NCI-H524 treated with DMSO at 0.1 percent for 48 hours (cell line): ENCODE data around the gene SLC29A1.
A peak's percentile ranks its signal among the peaks of the same experiment; 100 is the strongest.
"Not testable (repeated sequence)": the region's sequence is repeated elsewhere in the genome, so short reads cannot be mapped to it uniquely, and the experiment has no call there.

Experiments
- DNase-seq: peaks from one replicate; lab custom pipeline; 2025; lab: John Stamatoyannopoulos, UW

Gene SLC29A1

GRCh38 chr6:44194326-44194725 is 29.1 kb upstream of the SLC29A1 start:
- no peak for DNase-seq

DNA sequence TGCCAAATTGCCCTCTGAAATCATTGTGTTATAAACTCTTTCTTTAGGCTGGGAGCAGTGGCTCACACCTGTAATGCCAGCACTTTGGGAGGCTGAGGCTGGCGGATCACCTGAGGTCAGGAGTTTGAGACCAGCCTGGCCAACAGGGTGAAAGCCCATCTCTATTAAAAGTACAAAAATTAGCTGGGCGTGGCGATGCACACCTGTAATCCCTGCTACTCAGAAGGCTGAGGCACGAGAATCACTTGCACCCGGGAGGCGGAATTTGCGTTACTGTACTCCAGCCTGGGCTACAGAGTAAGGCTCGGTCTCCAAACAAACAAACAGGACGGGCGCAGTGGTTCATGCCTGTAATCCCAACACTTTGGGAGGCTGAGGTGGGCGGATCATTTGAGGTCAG is 27.0 kb upstream of the SLC29A1 start:
- not testable (repeated sequence) for DNase-seq

- DNase-seq, result no peak
Measured at GRCh38 chr6:44198684-44199083, 24.7 kb upstream of the SLC29A1 start.

DNA sequence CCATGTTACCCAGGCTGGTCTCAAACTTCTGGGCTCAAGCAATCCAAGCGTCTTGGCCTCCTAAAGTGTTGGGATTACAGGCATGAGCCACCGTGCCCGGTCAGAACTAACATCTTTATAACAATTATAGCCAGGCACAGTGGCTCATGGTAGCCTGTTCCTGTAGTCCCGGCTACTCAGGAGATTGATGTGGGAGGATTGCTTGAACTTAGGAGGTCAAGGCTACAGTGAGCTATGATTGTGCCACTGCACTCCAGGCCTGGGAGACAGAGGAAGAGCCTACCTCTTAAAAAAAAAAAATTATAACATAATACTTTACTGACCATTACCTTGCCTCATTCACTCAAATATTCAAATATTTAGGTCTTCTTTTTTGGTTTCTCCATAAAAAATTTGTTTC is 23.5 kb upstream of the SLC29A1 start:
- no peak for DNase-seq

DNA sequence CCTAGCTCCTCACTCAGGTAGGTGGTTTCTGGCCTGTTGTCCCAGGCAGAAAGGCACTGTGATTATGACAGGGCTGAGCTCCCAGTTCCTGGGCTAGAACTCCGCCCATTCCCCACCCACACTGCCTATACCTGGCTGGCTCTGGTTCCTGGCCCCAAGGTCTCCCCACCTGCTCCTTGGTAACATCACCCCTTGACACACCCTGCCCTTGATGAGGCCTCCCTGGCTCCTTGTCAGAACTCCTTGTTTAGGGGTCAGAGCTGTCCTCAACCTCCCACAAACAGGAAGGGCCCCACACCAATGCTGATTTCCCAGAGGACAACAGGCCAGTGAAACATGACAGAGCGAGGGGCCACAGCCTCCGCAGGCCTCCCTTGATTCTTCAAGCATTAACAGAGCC is 22.2 kb upstream of the SLC29A1 start:
- DNase-seq, result no peak

DNA sequence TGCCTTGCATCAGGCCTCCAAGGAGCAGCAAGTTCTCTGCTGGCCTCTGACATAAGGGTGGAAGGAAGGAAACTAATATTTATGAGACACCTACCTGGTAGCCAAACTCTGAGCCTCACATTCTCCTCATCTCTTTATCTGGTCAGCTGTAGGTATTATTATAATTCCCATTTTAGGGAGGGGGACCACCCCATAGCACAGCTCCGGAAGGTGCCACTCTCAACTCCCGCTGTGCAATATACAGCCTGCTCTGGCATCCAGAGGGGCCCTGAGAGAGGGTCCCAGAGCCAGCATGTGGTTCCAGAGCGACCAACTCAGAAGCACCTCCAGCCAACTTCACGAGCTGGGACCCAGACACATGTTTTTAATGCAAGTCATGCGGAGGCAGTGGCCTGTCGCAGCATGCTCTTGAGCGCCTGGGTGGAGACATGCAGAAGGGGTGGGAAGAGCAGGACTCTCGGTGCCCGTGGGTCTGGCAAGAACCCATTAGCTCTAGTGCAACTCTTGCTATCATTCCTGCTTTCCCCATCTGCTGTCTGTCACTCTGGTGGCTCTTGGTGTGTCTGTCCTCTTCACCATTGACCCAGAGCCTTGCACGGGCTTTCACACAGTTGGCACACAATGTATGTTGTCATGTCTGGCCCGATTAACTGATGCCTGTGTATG is 21.6 kb upstream of the SLC29A1 start:
- no peak for DNase-seq

DNA sequence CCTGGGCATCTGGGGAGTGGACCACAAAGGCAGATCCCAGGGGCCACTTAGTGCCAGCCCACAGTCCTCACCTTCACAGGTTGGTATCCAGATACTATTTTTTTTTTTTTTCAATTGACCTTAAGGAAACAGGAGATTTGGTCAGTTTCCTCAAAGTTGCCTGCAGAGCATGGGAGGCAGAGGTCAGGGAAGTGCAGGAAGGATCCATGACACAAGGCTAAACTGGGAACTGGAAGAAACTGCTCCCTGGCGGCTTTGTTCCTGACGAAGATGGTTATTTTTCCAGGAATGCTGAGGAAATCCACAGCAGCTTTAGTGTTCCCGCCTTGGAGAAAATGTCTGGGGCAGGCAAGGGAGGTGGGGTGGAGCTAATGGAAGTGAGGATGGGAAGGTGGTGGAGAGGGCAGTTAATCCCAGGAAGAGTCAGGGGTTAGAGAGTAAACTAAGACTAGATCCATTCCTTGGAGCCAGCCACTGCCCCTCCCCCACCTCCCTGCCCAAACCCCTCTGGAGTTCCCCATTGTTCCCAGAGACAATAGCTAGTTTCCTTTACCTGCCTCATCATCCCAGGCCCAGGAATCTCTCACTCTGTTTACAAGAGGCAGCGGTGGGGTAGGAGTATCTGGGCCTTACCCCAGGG is 20.9 kb upstream of the SLC29A1 start:
- no peak for DNase-seq

- DNase-seq, result no peak
Measured at GRCh38 chr6:44202972-44203750, 20.2 kb upstream of the SLC29A1 start.

DNA sequence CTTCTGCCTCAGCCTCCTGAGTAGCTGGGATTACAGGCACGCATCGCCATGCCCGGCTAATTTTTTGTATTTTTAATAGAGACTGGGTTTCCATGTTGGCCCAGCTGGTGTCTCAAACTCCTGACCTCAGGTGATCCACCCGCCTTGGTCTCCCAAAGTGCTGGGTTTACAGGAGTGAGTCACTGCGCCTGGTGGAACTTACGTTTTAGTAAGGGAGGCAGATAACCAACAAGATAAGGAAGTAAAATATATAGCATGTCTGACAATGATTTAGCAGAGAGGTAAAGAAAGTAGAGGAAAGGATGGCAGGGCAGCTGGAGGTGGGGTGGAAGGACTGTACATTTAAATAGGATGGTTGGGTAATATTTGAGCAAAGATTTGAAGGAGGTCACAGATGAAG is 19.4 kb upstream of the SLC29A1 start:
- no peak for DNase-seq

GRCh38 chr6:44207966-44208365 is 15.4 kb upstream of the SLC29A1 start:
- no peak for DNase-seq

DNA sequence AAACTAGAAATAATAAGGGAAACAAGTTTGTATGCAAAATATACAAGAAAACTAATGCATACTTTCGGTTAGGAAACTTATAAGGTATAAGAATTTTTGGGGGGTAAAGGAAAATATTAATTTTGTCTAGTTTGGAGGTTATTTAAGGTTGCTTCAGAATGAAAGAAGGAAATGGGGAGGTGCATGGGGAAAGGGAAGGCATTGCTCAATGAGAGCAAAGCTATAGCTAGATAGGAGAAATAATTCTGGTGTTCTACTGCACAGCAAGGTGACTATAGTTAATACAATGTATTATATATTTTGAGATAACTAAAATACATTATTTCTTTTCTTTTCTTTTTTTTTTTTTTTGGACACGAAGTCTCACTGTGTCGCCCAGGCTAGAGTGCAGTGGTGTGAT is 12.1 kb upstream of the SLC29A1 start:
- DNase-seq, result no peak

GRCh38 chr6:44214307-44214706 is 9.1 kb upstream of the SLC29A1 start:
- no peak for DNase-seq

DNA sequence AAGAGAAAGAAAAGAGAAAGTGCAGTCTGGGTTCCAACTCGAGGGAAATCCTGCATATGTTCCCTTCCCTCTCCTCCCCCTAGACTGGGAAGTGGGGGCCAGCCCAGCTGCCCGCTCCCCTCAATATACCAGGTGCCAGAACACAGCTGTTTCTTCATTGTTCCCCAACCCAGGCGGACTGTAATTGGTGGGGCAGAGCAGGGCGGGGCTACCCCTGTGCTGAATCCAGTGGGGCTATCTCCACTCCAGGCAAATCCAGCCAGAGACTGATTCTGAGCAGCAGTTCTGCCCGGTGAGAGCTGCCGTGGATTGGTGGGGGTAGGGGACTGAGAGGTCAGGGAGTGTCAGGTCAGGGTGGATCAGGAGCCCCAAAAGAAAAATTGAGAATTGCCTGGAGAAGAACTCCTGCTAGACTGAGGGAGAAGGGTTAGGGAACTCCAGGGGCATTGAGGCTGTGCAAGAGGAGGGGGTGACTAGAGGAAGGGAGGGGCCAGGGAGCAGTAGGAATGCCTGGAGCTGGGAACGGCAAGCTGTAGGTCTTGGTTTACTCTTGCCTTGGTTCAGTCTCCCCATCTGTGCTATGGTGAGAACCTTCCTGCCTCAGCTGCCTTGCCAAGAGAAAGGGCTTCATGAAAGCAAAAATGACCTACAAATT is 6.6 kb upstream of the SLC29A1 start, which contains the start of gene MYMX:
Gene MYMX (plus strand): TSS at position 250 of the 655 bp plus-strand sequence. CDS start 546 bp downstream, outside the sequence.
- DNase-seq, result peak; percentile 35

GRCh38 chr6:44217332-44218143 is 5.9 kb upstream of the SLC29A1 start:
- DNase-seq, result no peak

DNA sequence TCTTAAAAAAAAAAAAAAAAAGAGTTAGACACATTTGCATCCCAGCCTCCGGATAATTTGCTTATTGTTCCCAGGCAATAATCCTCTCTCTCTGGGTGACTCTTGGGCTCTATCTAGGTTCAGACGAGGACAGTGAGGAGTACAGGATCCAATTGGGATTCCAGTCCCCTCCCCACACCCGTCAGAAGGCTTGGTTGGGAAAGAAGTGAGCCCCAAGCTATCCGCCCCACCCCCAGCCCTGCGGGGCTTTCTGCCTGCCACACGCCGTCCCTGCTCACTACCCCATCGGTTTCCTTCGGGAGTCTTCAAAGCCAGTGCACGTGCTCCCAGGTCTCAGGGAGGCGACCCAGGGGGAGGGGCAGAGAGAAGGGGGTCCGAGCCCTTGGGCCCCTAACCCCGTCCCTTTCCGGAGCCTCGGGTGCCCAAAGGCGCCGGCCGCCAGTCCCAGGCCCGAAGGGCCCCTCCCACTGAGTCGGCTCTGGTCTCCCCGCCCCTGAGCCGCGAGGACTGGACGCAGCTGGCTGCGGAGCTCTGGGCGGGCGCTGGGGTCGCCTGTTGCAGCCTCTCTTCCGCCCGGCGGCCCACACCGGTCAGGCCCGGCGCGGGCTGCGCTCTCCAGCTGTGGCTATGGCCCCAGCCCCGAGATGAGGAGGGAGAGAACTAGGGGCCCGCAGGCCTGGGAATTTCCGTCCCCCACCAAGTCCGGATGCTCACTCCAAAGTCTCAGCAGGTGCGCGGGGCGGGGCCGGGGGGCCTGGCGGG is 4.2 kb upstream of the SLC29A1 start:
- DNase-seq, result no peak

GRCh38 chr6:44219815-44220784 is 3.3 kb upstream of the SLC29A1 start:
- DNase-seq, result no peak

DNA sequence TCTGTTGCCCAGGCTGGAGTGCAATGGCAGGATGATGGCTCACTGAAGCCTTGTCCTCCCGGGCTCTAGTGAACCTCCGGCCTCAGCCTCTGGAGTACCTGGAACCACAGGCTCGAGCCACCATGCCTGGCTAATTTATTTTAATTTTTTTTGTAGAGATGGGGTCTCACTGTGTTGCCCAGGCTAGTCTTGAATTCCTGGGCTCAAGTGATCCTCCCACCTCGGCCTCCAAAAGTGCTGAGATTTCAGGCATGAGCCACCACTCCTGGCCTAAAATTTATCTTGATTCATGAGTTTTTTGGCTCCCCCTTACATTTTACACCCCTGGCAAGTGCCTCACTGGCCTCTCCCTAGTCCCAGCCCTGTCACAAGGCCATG is 2.5 kb upstream of the SLC29A1 start:
- DNase-seq, result no peak

GRCh38 chr6:44221291-44221960 is 2.0 kb upstream of the SLC29A1 start:
- DNase-seq, result no peak

GRCh38 chr6:44221961-44222335 is 1.4 kb upstream of the SLC29A1 start:
- DNase-seq, result no peak
